GM19467 (cell line): ENCODE results near the gene HPD.
"Not testable (repeated sequence)": the region's sequence is repeated elsewhere in the genome, so short reads cannot be mapped to it uniquely, and the experiment has no call there.

ENCODE experiments used
- ATAC-seq: cut with Tn5 transposase; IDR thresholded peaks from one replicate; pipeline ENCODE4 v1.9.1; 2021; ENCODE audit warnings: mild to moderate bottlenecking, moderate library complexity; ENCODE audit not compliant: unreplicated experiment

Gene HPD

DNA sequence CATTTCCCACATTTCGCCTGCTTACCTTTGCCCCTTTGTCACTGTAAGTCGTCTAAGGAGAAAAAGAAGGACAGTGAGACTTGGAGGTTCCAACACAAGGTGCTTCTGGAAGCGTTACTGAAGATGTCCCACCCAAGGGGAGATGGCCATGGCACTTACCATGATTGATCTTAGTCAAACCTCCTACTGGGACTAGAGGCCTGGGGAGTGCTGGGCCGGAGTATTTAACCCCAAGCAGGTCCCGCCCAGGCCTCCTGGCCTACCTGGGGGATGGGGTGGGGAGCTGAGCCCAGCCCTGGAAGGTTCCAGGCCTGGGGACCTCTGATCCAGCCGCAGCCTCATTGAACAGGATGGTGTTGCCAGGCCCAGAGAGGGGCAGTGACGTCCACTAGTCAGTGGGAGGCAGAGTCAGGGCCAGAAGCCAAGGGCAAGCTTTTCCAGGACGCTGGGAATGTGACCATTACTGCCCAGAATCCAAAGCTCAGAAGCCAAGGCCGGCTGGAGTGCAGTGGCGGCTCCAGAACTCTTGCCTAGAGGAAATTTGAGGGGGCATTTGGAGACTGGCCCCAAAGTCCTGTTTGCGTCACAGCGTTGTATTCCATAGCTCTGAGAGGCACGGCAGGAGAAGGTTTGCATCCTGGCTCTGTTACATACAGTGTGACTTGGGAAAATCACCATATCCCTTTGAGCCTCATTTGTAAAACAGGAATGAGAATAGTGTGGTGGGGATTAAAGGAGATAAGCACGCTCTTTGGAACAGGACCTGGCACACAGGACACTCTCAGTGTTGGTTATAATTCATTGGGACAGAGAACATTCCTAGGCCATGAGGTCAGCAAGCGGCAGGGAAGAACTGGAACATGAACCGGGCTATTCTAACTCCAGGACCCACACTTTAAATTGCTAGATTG is at the start of gene HPD:
TSS of gene HPD (minus strand) at position 198 of the 911 bp plus-strand sequence. CDS start at position 162, 36 bp downstream.
- no peak for ATAC-seq

DNA sequence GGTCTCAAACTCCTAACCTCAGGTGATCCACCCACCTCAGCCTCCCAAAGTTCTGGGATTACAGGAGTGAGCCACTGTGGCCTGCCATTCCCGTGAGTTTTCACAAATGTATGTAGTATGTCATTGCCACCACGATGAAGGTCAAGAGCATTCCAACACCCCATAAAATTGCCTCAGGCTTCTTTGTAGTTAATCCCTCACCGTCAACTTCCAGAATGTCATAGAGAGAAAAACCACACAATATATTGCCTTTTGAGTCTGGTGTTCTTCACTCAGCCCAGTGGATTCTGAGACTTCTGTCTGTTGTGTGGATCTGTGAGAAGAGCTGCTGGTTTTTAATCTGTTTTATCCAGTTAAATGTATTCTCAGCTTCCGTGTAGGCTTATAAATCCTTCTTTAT is 47.1 kb upstream of the HPD start:
- no peak for ATAC-seq

DNA sequence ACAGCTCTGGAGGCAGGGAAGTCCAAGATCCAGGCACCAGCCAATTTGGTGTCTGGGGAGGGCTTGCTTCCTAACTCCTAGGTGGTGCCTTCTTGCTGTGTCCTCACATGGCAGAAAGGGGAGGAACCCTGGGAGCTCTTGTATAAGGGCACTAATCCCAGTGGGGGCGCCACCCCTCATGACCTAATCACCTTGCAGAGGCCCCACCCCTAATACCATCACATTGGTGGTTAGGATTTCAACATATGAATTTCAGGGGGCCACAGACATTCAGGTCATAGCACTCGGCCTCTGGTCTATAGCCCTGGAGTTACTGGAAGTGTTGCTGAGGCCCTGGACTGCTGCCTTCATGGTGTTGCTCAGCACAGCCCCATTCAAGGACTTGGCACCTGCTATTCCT is 44.5 kb upstream of the HPD start:
- no peak for ATAC-seq

DNA sequence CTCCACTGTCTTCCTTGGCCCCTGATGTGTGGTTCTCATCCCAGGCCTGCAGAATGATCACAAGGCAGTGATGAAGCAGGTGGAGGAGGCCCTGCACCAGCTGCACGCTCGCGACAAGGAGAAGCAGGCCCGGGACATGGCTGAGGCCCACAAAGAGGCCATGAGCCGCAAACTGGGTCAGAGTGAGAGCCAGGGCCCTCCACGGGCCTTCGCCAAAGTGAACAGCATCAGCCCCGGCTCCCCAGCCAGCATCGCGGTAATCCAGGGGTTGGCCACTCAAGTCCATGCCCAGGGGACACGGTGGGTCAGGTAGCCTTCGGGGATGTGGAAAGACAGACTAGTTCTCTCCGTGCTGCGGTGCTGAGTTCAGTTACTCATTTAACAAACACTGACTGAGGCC is 40.9 kb upstream of the HPD start:
- ATAC-seq = no peak

DNA sequence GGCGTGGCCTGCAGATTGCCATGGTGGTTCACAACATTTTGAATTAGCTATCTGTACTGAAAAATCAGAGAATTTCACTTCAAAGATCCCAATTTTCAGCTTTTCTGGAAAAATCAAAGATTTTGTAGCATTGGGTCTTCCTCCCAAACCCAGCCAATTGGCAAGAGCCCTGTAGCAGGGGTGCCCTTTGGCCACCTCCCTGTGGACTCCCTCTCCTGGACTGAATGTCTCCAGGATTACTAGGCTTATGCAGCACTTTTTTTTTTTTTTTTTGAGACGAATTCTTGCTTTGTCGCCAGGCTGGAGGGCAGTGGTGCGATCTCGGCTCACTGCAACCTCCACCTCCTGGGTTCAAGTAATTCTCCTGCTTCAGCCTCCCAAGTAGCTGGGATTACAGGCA is 39.6 kb upstream of the HPD start:
- no peak for ATAC-seq

DNA sequence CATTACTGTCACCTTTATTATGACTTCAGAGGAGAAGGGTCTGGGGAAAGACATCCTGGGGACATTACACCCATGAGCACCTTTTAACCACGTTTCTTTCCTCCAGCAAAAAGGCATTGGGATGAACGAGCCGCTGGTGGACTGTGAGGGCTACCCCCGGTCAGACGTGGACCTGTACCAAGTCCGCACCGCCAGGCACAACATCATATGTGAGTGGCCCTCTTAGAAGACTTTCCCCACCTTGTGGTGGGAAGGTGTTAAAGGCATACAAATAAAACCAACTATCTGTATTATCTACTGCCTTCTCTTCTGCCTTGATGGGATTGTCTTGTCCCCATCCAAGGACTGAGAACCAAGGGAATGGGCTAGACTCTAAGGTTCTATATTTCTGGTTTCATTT is 36.0 kb upstream of the HPD start:
- no peak for ATAC-seq

DNA sequence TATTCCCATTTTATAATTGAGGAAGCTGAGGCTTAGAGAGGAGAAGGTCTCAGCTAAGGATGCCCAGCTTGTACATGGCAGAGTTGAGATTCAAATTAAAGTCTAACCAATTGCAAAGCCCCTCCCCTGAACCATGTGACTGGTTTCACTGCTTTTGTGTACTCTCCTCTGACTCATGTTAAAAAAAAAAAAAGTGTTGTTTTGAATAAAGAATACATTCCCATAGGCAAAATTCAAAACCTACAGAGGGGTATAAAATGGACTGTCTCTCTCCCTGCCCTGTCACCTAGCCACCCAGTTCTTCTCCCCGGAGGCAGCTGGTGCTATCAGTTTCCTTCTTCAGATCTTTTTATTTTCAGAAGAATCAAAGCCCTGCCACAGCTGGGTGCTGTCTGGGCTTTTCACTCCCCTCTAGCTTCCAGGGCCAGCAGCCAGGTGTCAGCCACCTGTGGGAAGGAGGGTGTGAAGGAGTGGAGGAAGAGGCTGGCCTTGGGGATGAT is 35.4 kb upstream of the HPD start:
- no peak for ATAC-seq

DNA sequence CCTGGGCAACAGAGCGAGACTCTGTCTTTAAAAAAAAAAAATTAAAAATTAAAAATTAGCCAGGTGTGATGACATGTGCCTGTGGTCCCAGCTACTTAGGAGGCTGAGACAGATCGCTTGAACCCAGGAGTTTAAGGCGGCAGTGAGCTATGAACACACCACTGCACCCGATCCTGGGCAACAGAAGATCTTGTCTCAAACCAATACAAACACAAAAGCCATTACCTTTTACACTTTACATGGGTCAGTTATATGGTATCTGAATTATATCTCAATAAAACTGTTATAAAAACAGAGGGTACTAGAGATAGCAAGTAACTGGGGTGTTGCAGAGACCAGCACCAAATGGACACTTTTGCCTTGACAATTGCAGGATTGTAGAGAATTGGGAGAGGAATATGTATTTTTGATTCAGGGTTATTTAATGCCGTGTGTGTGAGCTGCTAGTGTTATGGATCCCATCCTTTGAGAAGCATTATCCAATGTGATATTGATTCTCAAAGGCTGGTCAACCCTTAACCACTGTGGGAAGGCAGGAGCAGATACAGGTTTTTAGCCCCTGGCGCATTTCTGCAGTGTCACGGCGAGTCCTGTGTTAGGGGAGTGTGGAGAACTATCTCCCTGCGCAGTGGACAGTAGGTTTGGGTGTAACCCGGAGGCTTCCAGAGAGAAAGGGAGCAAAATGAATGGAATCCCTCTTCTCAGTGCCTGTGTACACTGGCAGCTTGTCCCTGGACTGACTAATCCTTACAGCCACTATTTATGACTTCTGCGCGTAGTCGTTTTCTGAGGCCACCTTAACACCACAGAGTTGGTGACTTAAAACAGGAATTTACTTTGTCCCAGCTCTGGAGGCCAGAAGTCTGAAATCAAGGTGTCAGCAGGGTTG is 34.3 kb upstream of the HPD start:
- no peak for ATAC-seq

DNA sequence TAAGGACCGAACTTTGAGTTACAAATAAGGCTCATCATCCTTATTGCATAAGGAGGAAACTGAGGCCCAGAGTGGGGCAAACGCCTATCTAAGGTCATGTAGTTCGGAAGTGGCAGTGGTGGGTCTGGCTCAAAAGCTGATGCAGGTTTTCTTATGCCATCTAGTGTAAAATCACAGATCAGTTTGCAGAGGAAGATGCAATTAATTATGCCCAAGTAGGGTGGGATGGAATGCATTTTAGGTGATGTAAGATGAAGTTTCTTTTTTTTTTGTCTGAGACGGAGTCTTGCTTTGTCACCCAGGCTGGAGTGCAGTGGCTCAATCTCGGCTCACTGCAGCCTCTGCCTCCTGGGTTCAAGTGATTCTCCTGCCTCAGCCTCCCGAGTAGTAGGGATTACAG is 31.0 kb upstream of the HPD start:
- ATAC-seq = not testable (repeated sequence)

DNA sequence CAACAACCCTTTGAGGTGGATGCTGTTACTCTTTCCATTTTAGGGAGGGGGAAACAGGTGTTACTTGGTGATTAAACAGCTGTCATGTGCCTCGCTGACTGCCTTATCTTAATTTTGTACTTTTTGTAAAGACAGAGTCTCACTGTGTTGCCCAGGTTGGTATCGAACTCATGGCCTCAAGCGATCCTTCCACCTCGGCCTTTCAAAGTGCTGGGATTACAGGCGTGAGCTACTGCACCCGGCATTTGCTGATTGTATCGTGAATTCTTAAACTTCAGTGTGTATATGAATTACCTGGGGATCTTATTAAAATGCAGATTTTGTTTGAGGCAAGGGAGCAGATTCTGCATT is 30.6 kb upstream of the HPD start:
- ATAC-seq = no peak

DNA sequence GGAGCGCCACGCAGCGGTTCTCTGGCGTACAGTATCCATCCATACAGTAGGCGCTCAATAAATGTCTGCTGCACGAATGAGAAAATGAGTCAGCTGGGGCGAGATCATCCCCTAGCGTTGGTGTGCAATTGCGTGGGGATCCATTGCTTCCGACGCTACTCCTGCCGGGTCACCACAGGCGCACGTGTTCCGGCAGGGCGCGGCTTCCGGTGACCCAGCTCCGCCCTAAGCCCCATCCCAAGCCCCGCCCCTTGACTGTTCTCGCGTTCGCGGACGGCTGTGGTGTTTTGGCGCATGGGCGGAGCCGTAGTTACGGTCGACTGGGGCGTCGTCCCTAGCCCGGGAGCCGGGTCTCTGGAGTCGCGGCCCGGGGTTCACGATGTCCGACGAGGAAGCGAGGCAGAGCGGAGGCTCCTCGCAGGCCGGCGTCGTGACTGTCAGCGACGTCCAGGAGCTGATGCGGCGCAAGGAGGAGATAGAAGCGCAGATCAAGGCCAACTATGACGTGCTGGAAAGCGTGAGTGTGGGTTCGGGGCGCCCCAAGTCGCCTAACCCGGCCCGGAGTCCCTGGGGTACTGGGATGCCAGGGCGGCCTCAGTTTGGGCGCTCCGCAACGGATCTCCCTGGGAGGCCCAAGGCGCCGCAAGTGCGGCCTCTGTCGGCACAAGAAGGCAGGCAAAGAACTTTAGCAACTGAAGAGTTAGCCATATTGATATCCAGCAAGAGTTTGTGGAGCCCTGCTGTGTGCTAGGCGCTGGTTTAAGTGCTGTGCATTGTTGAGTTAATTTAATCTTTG is 30.0 kb upstream of the HPD start, which contains the start of gene PSMD9:
TSS of gene PSMD9 (plus strand) at position 313 of the 796 bp plus-strand sequence. CDS start at position 380, 67 bp downstream.
- ATAC-seq = peak; percentile 88

DNA sequence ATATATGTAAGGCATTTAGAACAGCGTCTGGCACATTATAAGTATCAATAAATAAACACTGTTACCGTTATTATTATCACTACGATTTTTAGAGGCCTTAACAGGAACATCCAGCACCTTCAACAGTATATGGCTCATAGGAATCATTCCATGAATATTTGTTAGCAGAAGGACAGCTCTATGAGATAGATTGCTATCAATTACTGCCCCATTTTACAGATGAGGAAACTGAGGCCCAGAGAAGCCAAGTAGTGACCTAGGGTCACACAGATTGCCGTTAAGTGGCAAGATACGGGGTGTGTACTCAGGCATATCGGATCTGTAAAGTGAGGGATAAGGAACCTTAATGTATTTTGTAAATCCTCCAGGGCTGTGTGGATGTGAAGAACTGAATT is 29.4 kb upstream of the HPD start:
- ATAC-seq = no peak

DNA sequence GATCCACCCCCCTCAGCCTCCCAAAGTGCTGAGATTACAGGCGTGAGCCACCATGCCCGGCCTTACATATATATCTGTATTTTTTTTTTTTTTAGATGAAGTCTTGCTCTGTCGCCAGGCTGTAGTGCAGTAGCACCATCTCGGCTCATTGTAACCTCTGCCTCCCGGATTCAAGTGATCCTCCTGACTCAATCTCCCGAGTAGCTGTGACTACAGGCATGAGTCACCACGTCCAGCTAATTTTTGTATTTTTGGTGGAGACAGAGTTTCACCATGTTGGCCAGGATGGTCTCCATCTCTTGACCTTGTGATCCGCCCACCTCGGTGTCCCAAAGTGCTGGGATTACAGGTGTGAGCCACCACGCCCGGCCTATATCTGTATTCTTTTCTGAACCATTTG is 26.5 kb upstream of the HPD start:
- not testable (repeated sequence) for ATAC-seq

DNA sequence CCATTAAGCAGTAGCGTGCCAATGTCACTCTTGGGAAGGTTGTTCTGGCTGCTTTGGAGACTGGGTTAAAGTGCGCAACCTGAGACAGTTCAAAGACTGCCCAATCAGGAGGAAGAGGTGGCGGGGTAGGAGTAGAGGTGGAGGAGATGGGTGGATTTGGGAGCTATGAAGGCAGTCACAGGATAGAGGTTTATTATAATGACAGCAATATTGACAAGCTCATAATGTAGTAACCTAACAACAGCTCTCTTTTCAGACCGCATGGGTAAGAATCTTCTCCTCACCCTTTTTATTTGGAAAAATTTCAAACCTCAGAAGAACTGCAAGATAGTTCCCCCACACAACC is 24.6 kb upstream of the HPD start:
- ATAC-seq = no peak

DNA sequence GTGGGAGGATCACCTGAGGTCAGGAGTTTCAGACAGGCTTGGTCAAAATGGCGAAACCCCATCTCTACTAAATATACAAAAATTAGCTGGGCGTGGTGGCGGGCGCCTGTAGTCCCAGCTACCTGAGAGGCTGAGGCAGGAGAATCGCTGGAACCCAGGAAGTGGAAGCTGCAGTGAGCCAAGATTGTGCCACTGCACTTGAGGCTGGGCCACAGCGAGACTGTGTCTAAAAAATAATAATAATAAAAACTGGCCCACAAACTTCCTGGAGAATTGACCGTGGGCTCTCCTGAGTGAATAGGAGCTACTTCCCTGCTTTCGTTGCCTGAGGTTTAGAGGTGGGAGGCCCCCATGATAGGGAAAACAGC is 17.4 kb upstream of the HPD start:
- not testable (repeated sequence) for ATAC-seq

DNA sequence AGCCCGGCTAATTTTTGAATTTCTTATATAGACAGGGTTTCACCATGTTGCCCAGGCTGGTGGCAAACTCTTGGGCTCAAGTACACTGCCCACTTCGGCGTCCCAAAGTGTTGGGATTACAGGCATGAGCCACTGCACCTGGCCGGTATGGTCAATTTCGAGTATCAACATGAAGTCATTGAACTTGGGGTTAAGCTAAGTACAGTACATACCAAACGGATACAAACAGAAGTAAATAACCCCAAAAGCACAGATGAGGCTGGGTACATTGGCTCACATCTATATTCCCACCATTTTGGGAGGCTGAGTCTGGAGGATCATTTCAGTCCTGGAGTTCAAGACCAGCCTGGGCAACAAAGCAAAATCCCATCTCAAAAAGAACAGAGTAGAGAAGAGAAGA is 16.9 kb upstream of the HPD start:
- no peak for ATAC-seq

DNA sequence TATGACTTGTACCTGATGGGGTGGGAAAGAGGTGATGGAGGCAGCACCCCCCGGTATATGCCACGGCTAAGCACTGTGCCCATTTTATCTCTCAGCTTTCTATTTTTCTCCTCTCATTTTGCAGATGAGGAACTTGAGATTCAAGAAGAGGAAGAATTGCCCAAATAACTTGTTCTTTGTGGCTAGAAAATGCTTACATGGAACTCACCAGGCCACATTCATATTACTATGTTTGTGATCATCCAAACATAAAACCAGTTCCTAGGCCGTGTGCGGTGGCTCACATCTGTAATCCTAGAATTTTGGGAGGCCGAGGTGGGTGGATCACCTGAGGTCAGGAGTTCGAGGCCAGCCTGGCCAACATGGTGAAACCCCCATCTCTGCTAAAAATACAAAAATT is 15.4 kb upstream of the HPD start:
- ATAC-seq = no peak

DNA sequence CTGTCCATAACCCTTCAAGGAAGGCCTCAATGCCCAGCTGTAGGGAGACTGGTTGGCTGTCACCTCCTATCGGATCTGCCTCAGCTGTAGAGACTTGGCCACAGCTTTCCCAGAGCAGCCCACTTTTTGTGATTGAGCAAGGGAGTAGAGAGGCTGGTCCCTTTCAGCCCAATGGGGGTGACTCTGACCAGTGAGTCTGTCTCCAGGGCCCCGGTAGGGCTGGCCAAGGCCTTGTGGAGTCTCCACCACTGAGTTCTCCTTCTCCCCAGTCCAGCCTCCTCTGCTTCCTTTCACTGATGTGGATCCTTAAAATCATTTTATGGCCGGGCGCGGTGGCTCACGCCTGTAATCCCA is 14.5 kb upstream of the HPD start:
- no peak for ATAC-seq

DNA sequence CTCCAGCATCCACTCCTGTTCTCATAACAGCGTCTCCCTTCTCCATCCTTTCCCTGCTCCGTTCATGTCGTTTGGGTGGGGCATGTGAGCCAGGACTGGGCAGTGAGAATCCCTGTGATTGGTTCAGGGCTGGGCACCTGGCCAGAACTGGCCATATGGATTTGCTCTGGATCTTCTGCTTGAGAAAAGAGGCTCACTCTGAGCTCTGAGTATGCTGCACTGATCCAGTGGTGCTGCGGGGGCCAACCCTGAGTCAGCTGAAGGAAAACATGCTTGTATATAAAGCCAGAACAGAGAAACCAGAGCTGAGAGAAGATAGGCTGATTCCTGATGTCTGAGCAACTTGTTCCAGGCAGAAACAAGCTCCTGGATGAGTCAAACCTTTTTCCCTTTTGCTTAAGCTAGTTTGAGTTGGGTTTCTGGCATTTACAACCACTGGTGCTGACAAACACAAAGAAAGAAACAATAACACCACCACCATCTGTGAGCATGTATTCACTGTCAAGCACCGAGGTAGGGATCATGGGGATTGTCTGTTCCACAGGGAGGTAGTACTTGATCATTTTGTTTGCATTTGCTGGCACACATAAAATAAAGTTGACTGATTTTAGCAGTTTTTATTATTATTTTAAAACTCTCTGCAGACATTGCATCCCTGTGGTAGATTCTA is 14.0 kb upstream of the HPD start:
- ATAC-seq = no peak

DNA sequence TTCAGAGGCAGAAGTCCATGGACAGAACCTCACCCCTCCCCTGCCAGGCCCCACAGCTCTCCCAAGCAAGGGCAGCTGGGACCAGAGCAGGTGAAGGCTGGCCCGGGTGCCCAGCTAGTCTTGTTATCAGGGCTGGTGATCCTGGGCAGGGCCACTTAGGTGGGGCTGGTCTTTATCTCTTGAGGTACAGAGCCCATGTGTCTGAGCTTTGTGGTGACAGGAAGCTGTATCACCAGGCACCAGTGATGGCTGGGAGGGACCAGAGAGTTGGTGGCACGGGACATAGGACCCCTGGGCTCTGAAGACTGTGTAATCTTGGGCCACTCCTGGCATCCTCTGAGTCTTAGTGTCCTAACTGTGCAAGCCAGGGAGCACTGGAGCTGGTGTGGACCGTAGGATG is 12.8 kb upstream of the HPD start:
- no peak for ATAC-seq

DNA sequence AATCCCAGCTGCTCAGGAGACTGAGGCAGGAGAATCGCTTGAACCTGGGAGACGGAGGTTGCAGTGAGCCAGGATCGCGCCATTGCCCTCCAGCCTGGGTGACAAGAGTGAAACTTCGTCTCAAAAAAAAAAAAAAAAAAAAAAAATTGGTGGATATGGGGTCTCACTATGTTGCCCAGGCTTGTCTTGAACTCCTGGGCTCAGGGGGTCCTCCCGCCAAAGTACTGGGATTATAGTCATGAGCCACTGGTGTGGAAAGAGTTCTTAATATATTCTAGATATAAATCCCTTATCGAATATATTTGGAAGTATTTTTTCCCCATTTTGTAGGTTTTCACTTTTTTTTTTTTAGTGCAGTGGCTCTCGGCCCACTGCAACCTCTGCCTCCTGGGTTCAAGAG is 10.6 kb upstream of the HPD start:
- not testable (repeated sequence) for ATAC-seq
